ENCODE measurements around the gene ADSS1.

Gene ADSS1

GRCh38 chr14:104746071-104746545, 22.1 kb downstream of the ADSS1 start:
- no peak overlapping the region for H3K23ac ChIP-seq (ENCODE audit: low read length in 2 of 2)
- H3K4ac ChIP-seq (ENCODE audit: low read depth in 1 of 2, low read length in 2 of 2): no peak overlapping the region
- peak overlapping the region; percentile 72 for H3K9ac ChIP-seq (ENCODE audit: low read length)
- H3K4me3 ChIP-seq (ENCODE audit: insufficient read depth in 1 of 2, low read depth in 1 of 2, low read length in 2 of 2): peak overlapping the region in 1 of 2 experiments; percentile 34
- H2BK12ac ChIP-seq (ENCODE audit: low read length in 2 of 2): no peak overlapping the region
- H3K4me2 ChIP-seq (ENCODE audit: low read length, poor library complexity, severe bottlenecking): no peak overlapping the region
- no peak for DNase-seq
- no peak overlapping the region for H3K27ac ChIP-seq (ENCODE audit: low read length, poor library complexity, severe bottlenecking)
- no peak overlapping the region for H4K8ac ChIP-seq (ENCODE audit: low read length)
- H2AK5ac ChIP-seq (ENCODE audit: low read length, severe bottlenecking): no peak overlapping the region
- H3K27me3 ChIP-seq (ENCODE audit: control insufficient read depth in 1 of 2, insufficient read depth in 1 of 2, low read length in 2 of 2): no peaks in the 10 kb centered on the region
- H3K9me3 ChIP-seq (ENCODE audit: control insufficient read depth, low read length): no peaks in the 10 kb centered on the region
- no peak overlapping the region for H3K14ac ChIP-seq (ENCODE audit: low read length in 2 of 2)
- H2AFZ ChIP-seq (ENCODE audit: low read depth, low read length): no peak overlapping the region
- H2BK120ac ChIP-seq (ENCODE audit: low read depth, low read length): no peak overlapping the region
- H3K36me3 ChIP-seq (ENCODE audit: control insufficient read depth in 1 of 2, insufficient read depth in 2 of 2, low read depth in 1 of 2, low read length in 2 of 2): peaks cover 0 to 16% of the 10 kb centered on the region in 2 experiments
- no peak overlapping the region for H2BK15ac ChIP-seq (ENCODE audit: low read depth, poor library complexity, severe bottlenecking)
- peaks cover 24% of the 10 kb centered on the region for H3K4me1 ChIP-seq (ENCODE audit: control insufficient read depth, insufficient read depth, low read depth, low read length)
- WGBS: 85% methylated on average over 13 of the region's 13 CpGs
- H4K91ac ChIP-seq (ENCODE audit: low read length): no peak overlapping the region
- peak overlapping the region; percentile 14 to 61 for H3K18ac ChIP-seq (ENCODE audit: low read depth in 1 of 2, low read length in 2 of 2)
- no peak overlapping the region for H2BK5ac ChIP-seq (ENCODE audit: low read depth, low read length, poor library complexity, severe bottlenecking)
- no peaks in the 10 kb centered on the region for H3K79me1 ChIP-seq (replicated peaks; ENCODE audit: low read length, poor library complexity, severe bottlenecking)

GRCh38 chr14:104746934-104747481, 23.0 kb downstream of the ADSS1 start:
- Histone ChIP-seq H3K27me3 (ENCODE audit: control insufficient read depth in 1 of 2, insufficient read depth in 1 of 2, low read length in 2 of 2) (no peaks in the 10 kb centered on the region), H3K27ac (ENCODE audit: low read length, poor library complexity, severe bottlenecking) (no peak overlapping the region), H2AFZ (ENCODE audit: low read depth, low read length) (no peak overlapping the region), H3K79me1 (replicated peaks; ENCODE audit: low read length, poor library complexity, severe bottlenecking) (peaks cover under 1% of the 10 kb centered on the region), H3K18ac (ENCODE audit: low read depth in 1 of 2, low read length in 2 of 2) (no peak overlapping the region), H4K8ac (ENCODE audit: low read length) (no peak overlapping the region), H3K14ac (ENCODE audit: low read length in 2 of 2) (no peak overlapping the region), H2AK5ac (ENCODE audit: low read length, severe bottlenecking) (no peak overlapping the region), H3K4ac (ENCODE audit: low read depth in 1 of 2, low read length in 2 of 2) (no peak overlapping the region), H3K23ac (ENCODE audit: low read length in 2 of 2) (no peak overlapping the region), H2BK12ac (ENCODE audit: low read length in 2 of 2) (no peak overlapping the region), H4K91ac (ENCODE audit: low read length) (no peak overlapping the region), H2BK120ac (ENCODE audit: low read depth, low read length) (no peak overlapping the region), H3K4me1 (ENCODE audit: control insufficient read depth, insufficient read depth, low read depth, low read length) (peaks cover 25% of the 10 kb centered on the region), H2BK15ac (ENCODE audit: low read depth, poor library complexity, severe bottlenecking) (no peak overlapping the region), H3K4me3 (ENCODE audit: insufficient read depth in 1 of 2, low read depth in 1 of 2, low read length in 2 of 2) (peak overlapping the region in 1 of 2 experiments; percentile 34), H2BK5ac (ENCODE audit: low read depth, low read length, poor library complexity, severe bottlenecking) (no peak overlapping the region), H3K9me3 (ENCODE audit: control insufficient read depth, low read length) (no peaks in the 10 kb centered on the region), H3K9ac (ENCODE audit: low read length) (peak overlapping the region; percentile 72), H3K36me3 (ENCODE audit: control insufficient read depth in 1 of 2, insufficient read depth in 2 of 2, low read depth in 1 of 2, low read length in 2 of 2) (peaks cover 0 to 9% of the 10 kb centered on the region in 2 experiments), H3K4me2 (ENCODE audit: low read length, poor library complexity, severe bottlenecking) (no peak overlapping the region)
- DNase-seq: peak; percentile 76
- WGBS: 39% methylated on average over 4 of the region's 7 CpGs

GRCh38 chr14:104747876-104748275, 23.8 kb downstream of the ADSS1 start:
- WGBS: 81% methylated on average over 9 of the region's 9 CpGs
- Histone ChIP-seq H2BK15ac (ENCODE audit: low read depth, poor library complexity, severe bottlenecking) (peak overlapping the region; percentile 57), H3K23ac (ENCODE audit: low read length in 2 of 2) (no peak overlapping the region), H2BK5ac (ENCODE audit: low read depth, low read length, poor library complexity, severe bottlenecking) (no peak overlapping the region), H3K36me3 (ENCODE audit: control insufficient read depth in 1 of 2, insufficient read depth in 2 of 2, low read depth in 1 of 2, low read length in 2 of 2) (peaks cover 0 to 8% of the 10 kb centered on the region in 2 experiments), H3K9ac (ENCODE audit: low read length) (no peak overlapping the region), H3K4ac (ENCODE audit: low read depth in 1 of 2, low read length in 2 of 2) (no peak overlapping the region), H3K9me3 (ENCODE audit: control insufficient read depth, low read length) (no peaks in the 10 kb centered on the region), H3K18ac (ENCODE audit: low read depth in 1 of 2, low read length in 2 of 2) (peak overlapping the region in 1 of 2 experiments; percentile 4), H4K8ac (ENCODE audit: low read length) (no peak overlapping the region), H3K4me2 (ENCODE audit: low read length, poor library complexity, severe bottlenecking) (no peak overlapping the region), H2BK12ac (ENCODE audit: low read length in 2 of 2) (no peak overlapping the region), H3K79me1 (replicated peaks; ENCODE audit: low read length, poor library complexity, severe bottlenecking) (peaks cover 2% of the 10 kb centered on the region), H3K4me3 (ENCODE audit: insufficient read depth in 1 of 2, low read depth in 1 of 2, low read length in 2 of 2) (no peak overlapping the region), H2AFZ (ENCODE audit: low read depth, low read length) (no peak overlapping the region), H2BK120ac (ENCODE audit: low read depth, low read length) (peak overlapping the region; percentile 77), H3K27me3 (ENCODE audit: control insufficient read depth in 1 of 2, insufficient read depth in 1 of 2, low read length in 2 of 2) (no peaks in the 10 kb centered on the region), H3K14ac (ENCODE audit: low read length in 2 of 2) (no peak overlapping the region), H3K4me1 (ENCODE audit: control insufficient read depth, insufficient read depth, low read depth, low read length) (peaks cover 29% of the 10 kb centered on the region), H4K91ac (ENCODE audit: low read length) (no peak overlapping the region), H3K27ac (ENCODE audit: low read length, poor library complexity, severe bottlenecking) (no peak overlapping the region), H2AK5ac (ENCODE audit: low read length, severe bottlenecking) (no peak overlapping the region)
- DNase-seq: no peak

- Histone ChIP-seq H2BK15ac (ENCODE audit: low read depth, poor library complexity, severe bottlenecking) (no peak overlapping the region), H2BK120ac (ENCODE audit: low read depth, low read length) (no peak overlapping the region), H3K4me1 (ENCODE audit: control insufficient read depth, insufficient read depth, low read depth, low read length) (peaks cover 30% of the 10 kb centered on the region), H3K9me3 (ENCODE audit: control insufficient read depth, low read length) (no peaks in the 10 kb centered on the region), H3K27me3 (ENCODE audit: control insufficient read depth in 1 of 2, insufficient read depth in 1 of 2, low read length in 2 of 2) (no peaks in the 10 kb centered on the region), H3K36me3 (ENCODE audit: control insufficient read depth in 1 of 2, insufficient read depth in 2 of 2, low read depth in 1 of 2, low read length in 2 of 2) (peaks cover 0 to 5% of the 10 kb centered on the region in 2 experiments), H3K4ac (ENCODE audit: low read depth in 1 of 2, low read length in 2 of 2) (no peak overlapping the region), H3K27ac (ENCODE audit: low read length, poor library complexity, severe bottlenecking) (peak overlapping the region; percentile 33), H2AK5ac (ENCODE audit: low read length, severe bottlenecking) (no peak overlapping the region), H3K14ac (ENCODE audit: low read length in 2 of 2) (no peak overlapping the region), H4K8ac (ENCODE audit: low read length) (no peak overlapping the region), H2BK12ac (ENCODE audit: low read length in 2 of 2) (peak overlapping the region; percentile 4 to 14), H3K4me2 (ENCODE audit: low read length, poor library complexity, severe bottlenecking) (no peak overlapping the region), H3K18ac (ENCODE audit: low read depth in 1 of 2, low read length in 2 of 2) (no peak overlapping the region), H3K9ac (ENCODE audit: low read length) (peak overlapping the region; percentile 43), H3K79me1 (replicated peaks; ENCODE audit: low read length, poor library complexity, severe bottlenecking) (peaks cover 2% of the 10 kb centered on the region), H2AFZ (ENCODE audit: low read depth, low read length) (no peak overlapping the region), H4K91ac (ENCODE audit: low read length) (peak overlapping the region; percentile 18), H3K23ac (ENCODE audit: low read length in 2 of 2) (no peak overlapping the region), H3K4me3 (ENCODE audit: insufficient read depth in 1 of 2, low read depth in 1 of 2, low read length in 2 of 2) (peak overlapping the region in 1 of 2 experiments; percentile 48), H2BK5ac (ENCODE audit: low read depth, low read length, poor library complexity, severe bottlenecking) (no peak overlapping the region)
- WGBS: 70% methylated on average over 11 of the region's 11 CpGs
- DNase-seq: no peak
Observed at GRCh38 chr14:104749111-104749649, 25.2 kb downstream of the ADSS1 start.

Data from mesenchymal stem cell (in vitro differentiated cells and primary cell).